IPS-18a (cell line): ENCODE data around the gene LTF.
"Not testable (repeated sequence)": the region's sequence is repeated elsewhere in the genome, so short reads cannot be mapped to it uniquely, and the experiment has no call there.

Experiments used
- H3K27ac ChIP-seq: one replicate; pipeline ENCODE4 v1.5.1; 2013; ENCODE audit warnings: low read length
- H3K27me3 ChIP-seq: one replicate; pipeline ENCODE4 v1.6.1; 2013; ENCODE audit warnings: mild to moderate bottlenecking, low read length; ENCODE audit not compliant: control insufficient read depth, insufficient read depth
- H3K36me3 ChIP-seq: one replicate; pipeline ENCODE4 v1.6.1; 2013; ENCODE audit warnings: low read depth, low read length; ENCODE audit not compliant: control insufficient read depth
- H3K4me1 ChIP-seq: one replicate; pipeline ENCODE4 v1.6.1; 2013; ENCODE audit warnings: low read depth, low read length; ENCODE audit not compliant: control insufficient read depth
- H3K4me3 ChIP-seq: one replicate; pipeline ENCODE4 v1.5.1; 2013; ENCODE audit warnings: low read length
- H3K9ac ChIP-seq: one replicate; pipeline ENCODE4 v1.6.1; 2013; ENCODE audit warnings: mild to moderate bottlenecking, low read length, moderate library complexity
- H3K9me3 ChIP-seq: one replicate; pipeline ENCODE4 v1.6.1; 2013; ENCODE audit warnings: low read depth, low read length; ENCODE audit not compliant: control insufficient read depth

The LTF gene

DNA sequence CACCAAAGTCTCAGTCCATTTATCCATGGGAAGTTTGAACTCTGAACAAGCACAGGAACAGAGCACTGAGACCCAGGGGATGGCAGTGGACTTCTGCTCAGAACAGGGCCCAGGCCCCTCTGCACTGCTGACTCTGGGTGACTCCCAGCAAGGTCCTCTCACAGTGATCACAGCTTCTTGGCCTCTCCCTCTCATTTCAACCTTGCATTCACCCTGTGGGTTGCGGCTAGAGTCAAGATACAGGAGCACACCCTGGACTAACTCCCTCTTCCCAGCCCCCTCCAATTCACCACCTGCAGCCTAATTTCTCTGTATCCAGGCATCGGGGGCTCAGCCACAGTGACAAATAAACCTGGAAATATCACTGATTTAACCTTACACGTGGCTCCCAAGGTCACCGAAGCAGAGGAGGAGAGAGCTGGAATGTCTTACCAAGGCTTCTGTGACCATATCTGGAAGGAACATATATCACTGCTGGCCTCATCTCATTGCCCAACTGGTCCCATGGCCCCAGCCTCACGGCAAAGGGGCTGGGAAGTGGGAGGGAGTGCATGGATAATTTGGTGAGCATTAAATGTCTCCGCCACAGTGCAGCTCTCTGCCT is 34.3 kb upstream of the LTF start:
- Histone ChIP-seq H3K9ac (no peak overlapping the region), H3K9me3 (no peaks in the 10 kb centered on the region), H3K27me3 (no peaks in the 10 kb centered on the region), H3K36me3 (no peaks in the 10 kb centered on the region), H3K27ac (no peak overlapping the region), H3K4me3 (no peak overlapping the region), H3K4me1 (no peaks in the 10 kb centered on the region)

DNA sequence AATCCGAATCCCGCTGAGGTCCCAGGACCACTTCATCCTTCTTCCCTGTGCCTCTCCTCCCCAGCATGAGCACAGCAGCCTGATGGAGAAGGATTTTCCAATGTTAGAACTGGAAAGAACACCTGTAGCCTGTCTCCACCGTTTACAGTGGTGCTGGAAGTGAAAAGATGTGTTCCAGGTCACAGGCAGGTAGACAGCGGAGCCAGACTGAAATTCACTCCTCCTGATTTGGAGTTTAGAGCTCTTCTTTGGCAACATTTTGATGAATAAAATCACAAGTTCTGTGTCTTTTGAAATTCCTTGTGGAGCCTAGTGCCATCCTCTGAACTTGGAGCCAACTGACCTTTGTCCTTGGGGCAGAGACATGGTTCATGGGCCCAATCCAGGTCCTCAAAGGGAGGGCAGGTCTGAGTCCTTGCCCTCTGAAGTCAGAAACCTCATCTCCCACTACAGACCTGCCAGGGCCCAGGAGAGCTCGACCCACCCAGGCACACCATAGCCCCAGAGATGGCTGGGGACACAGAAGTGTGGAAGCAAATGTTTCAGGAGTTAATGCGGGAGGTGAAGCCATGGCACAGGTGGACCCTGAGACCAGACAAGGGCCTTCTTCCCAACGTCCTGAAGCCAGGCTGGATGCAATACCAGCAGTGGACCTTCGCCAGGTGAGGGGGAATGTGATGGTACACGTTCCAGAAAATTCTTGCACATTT is 33.0 kb upstream of the LTF start, which contains the start of gene RTP3:
TSS of gene RTP3 (plus strand) at position 421 of the 710 bp plus-strand sequence. CDS start at position 508, 87 bp downstream.
- Histone ChIP-seq H3K4me3 (no peak within 1 kb of the TSS), H3K9me3 (no peaks in the 10 kb centered on the region), H3K27me3 (no peaks in the 10 kb centered on the region), H3K36me3 (no peaks in the 10 kb centered on the region), H3K4me1 (no peaks in the 10 kb centered on the region), H3K9ac (no peak within 1 kb of the TSS), H3K27ac (no peak within 1 kb of the TSS)

- Histone ChIP-seq H3K9ac (no peak overlapping the region), H3K36me3 (no peaks in the 10 kb centered on the region), H3K9me3 (no peaks in the 10 kb centered on the region), H3K27ac (no peak overlapping the region), H3K27me3 (no peaks in the 10 kb centered on the region), H3K4me3 (no peak overlapping the region), H3K4me1 (no peaks in the 10 kb centered on the region)
Measured at GRCh38 chr3:46496746-46497555, 32.2 kb upstream of the LTF start.

GRCh38 chr3:46495901-46496456 is 31.3 kb upstream of the LTF start:
- Histone ChIP-seq H3K27me3 (no peaks in the 10 kb centered on the region), H3K9ac (no peak overlapping the region), H3K27ac (no peak overlapping the region), H3K36me3 (no peaks in the 10 kb centered on the region), H3K4me3 (no peak overlapping the region), H3K9me3 (no peaks in the 10 kb centered on the region), H3K4me1 (no peaks in the 10 kb centered on the region)

DNA sequence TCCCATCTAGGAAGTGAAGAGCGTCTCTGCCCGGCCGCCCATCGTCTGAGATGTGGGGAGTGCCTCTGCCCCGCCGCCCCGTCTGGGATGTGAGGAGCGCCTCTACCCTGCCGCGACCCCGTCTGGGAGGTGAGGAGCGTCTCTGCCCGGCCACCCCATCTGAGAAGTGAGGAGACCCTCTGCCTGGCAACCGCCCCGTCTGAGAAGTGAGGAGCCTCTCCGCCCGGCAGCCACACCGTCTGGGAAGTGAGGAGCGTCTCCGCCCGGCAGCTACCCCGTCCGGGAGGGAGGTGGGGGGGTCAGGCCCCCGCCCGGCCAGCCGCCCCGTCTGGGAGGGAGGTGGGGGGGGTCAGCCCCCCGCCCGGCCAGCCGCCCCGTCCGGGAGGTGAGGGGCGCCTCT is 29.8 kb upstream of the LTF start:
- H3K36me3 ChIP-seq, H3K4me3 ChIP-seq, H3K4me1 ChIP-seq, H3K27me3 ChIP-seq, H3K9ac ChIP-seq, H3K9me3 ChIP-seq, H3K27ac ChIP-seq: not testable (repeated sequence)

DNA sequence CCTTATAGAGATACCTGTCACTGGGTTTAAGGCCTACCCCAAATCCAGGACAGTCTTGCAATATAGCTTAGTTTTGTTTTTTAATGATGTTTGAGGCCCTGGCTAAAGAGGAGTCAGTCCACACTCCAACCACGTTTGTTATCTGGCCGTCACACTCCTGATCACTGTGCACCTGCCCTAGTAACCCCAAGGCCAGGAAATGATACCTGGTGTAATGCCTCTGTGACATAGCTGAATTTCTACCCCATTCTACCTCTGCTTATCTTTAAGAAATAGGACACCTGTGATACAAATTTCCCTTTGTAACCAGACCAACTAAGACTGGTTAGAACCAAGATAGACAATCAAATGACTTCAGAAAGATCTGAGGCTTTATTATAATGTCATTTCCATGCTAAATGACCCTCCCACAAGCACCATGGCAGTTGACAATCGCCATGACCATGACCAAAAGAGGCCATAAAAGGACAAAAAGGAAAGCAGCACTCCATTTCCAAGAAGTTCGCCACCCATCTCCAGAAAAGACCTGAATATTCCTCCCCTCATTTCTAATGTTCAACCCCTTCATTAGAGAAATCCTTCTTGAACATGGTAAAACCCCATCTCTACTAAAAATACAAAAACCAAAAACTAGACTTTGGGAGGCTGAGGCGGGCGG is 28.3 kb upstream of the LTF start:
- H3K4me3 ChIP-seq, result no peak overlapping the region
- H3K27me3 ChIP-seq, result no peaks in the 10 kb centered on the region
- H3K27ac ChIP-seq, result no peak overlapping the region
- no peak overlapping the region for H3K9ac ChIP-seq
- no peaks in the 10 kb centered on the region for H3K4me1 ChIP-seq
- no peaks in the 10 kb centered on the region for H3K9me3 ChIP-seq
- no peaks in the 10 kb centered on the region for H3K36me3 ChIP-seq

- Histone ChIP-seq H3K27ac (no peak overlapping the region), H3K9me3 (no peaks in the 10 kb centered on the region), H3K27me3 (no peaks in the 10 kb centered on the region), H3K4me1 (no peaks in the 10 kb centered on the region), H3K4me3 (no peak overlapping the region), H3K9ac (no peak overlapping the region), H3K36me3 (no peaks in the 10 kb centered on the region)
Measured at GRCh38 chr3:46491089-46492070, 26.7 kb upstream of the LTF start.

DNA sequence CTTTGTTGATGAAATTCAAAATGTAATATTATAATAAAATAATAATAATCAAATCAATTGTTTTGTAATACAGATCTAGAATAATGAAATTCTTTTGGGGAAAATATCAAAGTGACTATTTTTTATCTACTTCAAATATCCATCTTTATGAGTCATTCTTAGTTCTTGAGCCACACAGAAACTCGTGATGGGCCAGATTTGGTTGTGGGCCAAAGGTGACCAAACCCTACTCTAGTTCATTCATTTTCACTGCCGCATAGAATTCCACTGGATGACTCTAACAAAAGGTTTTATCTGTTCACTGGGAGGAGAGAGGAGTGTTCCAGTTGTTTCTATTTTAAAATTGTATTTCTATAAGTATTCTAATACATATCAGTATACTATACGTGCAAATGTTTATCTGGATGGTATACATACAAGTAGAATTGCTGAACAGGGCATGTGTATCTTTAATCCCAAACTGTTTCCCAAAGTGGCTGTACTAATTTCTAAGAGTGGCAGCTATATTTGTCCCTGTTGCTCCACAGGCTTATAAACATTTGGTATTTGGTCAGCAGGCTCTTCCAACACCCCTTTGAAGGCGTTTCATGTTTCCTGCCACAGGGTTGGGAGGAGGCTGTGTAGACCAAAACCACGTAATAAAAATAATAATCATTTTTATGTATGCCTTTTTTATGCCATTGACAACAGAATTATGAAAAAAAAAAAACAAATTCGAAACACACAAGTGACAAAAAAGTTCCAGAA is 25.8 kb upstream of the LTF start:
- H3K4me3 ChIP-seq, result no peak overlapping the region
- no peak overlapping the region for H3K9ac ChIP-seq
- H3K36me3 ChIP-seq, result no peaks in the 10 kb centered on the region
- H3K27ac ChIP-seq, result no peak overlapping the region
- no peaks in the 10 kb centered on the region for H3K4me1 ChIP-seq
- no peaks in the 10 kb centered on the region for H3K9me3 ChIP-seq
- H3K27me3 ChIP-seq, result no peaks in the 10 kb centered on the region

DNA sequence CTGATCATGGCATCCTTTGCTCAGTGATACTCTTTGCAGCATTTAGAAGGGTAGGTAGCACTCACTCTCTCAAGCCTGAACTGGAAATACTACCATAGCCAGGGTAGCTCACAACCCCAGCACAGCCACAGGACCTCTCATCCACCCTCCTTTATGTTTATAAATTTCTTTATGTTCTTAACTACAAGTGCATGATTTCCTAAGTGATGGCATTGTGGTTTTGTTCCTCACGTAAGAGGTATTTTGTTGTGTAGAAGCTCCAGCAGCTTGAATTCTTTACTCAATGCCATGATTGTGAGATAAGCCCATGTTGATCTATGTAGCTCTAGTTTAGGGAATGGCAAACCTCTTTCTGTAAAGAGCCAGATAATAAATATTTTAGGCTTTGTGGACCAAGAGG is 25.2 kb upstream of the LTF start:
- Histone ChIP-seq H3K27me3 (no peaks in the 10 kb centered on the region), H3K4me3 (no peak overlapping the region), H3K9me3 (no peaks in the 10 kb centered on the region), H3K4me1 (no peaks in the 10 kb centered on the region), H3K27ac (no peak overlapping the region), H3K36me3 (no peaks in the 10 kb centered on the region), H3K9ac (no peak overlapping the region)

DNA sequence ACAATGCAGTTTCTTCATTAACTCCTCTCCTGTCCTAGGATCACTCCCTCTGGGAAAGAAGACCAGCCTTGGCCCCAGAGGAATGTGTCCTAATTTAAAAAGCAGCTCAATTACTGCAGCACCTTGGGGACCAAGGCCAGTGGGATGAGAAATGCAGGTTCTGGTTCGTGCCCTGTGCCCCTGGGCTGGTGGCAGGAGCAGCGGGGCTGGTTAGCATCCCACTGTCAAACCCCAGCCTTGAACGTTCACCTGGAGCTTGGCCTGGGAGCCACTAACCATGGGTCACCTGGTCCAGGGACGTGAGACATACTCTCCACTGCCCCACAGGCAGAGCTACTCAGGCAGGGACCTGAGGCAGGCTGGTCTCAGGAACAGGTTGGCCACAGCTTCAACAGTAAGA is 24.7 kb upstream of the LTF start:
- Histone ChIP-seq H3K9me3 (no peaks in the 10 kb centered on the region), H3K9ac (no peak overlapping the region), H3K27ac (no peak overlapping the region), H3K4me1 (no peaks in the 10 kb centered on the region), H3K4me3 (no peak overlapping the region), H3K27me3 (no peaks in the 10 kb centered on the region), H3K36me3 (no peaks in the 10 kb centered on the region)
